AG08395 (cell line): ENCODE measurements around the gene CARS1.

Experiments used
- DNase-seq: peaks from one replicate; pipeline ENCODE4 v3.0.0; 2012; ENCODE audit warnings: mixed read lengths, low spot score

CARS1 gene

GRCh38 chr11:3057069-3057963 lies at the start of gene CARS1:
CARS1 (minus strand) TSS chr11:3057423; CDS start chr11:3057367, 56 bp downstream.
- peak; percentile 96 for DNase-seq

GRCh38 chr11:3105791-3106735 lies 48.8 kb upstream of the CARS1 start:
- no peak for DNase-seq

- no peak for DNase-seq
Measured at GRCh38 chr11:3104961-3105790, 48.0 kb upstream of the CARS1 start.

DNA sequence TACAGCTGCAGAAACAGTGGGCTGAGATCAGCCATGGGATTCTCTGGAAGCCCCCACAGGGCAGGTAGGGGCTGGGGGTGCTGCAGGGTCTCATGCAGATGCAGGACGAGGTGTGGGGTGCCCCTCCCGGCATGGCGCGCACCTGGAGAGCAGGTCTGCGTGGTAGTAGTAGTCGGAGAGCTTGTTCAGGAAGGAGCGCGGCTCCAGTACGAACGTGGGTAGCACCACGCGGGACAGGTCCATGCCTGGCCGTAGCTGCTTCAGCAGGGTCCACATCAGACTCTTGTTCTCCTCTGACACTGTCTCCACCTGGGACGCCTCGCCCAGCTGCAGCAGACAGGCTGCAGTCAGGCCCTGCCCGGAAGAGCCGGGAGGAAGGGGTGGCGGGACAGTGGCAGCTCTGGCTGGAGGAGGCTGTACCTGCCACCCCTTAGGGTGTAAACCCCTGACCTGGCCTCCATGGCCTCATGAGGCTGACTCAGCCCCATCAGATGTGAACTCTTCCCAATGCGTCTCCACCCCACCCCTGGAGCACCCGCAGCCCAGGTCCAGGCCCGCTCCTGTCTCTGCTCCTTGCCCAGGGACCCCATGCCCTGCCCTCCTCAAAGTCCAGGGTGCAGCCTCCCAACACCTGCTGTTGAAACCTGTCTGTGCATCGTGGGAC lies 47.0 kb upstream of the CARS1 start:
- no peak for DNase-seq

DNA sequence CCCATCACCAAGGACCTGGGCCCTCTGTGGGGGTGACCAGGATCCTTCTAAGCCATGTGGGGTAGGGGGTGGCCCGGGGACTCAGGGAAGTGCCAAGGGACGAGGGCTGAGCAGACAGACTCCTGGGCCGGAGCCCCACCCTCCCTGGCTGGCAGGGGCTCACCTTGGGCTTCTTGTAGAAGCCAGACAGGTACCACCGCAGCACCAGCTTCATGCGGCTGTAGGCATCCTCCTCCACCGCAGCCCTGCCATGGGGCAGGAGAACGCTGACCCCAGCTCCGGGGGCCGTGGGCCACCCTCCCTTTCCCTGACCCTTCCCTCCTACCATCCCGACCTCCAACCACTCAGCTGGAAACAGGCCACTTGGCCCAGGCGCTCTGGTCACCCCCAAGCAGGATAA lies 45.9 kb upstream of the CARS1 start:
- DNase-seq = no peak

DNA sequence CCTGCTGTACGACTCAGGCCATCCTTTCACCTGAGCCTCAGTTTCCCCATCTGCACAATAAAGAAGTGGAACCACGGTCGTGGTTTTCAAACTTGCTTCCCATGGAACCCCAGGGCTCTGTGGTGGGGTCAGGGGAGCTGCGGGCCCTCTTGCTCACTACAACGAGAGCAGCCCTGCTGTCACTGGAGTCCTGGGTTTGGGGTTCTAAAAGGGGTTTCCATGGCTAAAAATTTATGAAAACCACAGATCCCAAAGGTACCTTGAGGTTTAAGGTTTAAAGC lies 45.4 kb upstream of the CARS1 start:
- DNase-seq = no peak

GRCh38 chr11:3101921-3102640 lies 44.9 kb upstream of the CARS1 start:
- no peak for DNase-seq

- DNase-seq = no peak
Measured at GRCh38 chr11:3099178-3099577, 42.0 kb upstream of the CARS1 start.

DNA sequence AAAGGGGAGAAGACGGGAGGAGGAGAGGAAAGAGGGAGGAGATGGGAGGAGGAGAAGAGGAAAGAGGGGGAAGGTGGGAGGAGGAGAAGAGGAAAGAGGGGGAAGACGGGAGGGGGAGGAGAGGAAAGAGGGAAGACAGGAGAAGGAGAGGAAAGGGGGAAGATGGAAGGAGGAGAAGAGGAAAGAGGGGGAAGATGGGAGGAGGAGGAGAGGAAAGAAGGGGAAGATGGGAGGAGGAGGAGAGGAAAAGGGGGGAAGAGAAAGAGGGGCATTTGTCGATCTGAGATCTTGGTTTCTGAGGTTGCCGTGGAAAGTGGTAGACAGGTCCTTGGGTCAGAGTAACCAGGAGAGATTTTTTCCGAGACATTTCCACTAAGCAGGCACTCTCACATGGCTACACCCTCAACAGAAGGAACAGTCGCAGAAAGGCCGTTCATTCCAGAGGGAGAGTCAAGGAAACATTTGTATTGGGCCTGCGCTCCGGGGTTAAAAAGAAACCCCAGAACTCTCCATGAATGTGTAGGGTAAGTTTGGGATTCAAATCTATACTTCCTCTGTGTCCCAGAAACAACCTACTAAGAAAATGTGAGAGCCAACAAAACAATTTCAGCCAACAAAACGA lies 39.8 kb upstream of the CARS1 start:
- DNase-seq = no peak

DNA sequence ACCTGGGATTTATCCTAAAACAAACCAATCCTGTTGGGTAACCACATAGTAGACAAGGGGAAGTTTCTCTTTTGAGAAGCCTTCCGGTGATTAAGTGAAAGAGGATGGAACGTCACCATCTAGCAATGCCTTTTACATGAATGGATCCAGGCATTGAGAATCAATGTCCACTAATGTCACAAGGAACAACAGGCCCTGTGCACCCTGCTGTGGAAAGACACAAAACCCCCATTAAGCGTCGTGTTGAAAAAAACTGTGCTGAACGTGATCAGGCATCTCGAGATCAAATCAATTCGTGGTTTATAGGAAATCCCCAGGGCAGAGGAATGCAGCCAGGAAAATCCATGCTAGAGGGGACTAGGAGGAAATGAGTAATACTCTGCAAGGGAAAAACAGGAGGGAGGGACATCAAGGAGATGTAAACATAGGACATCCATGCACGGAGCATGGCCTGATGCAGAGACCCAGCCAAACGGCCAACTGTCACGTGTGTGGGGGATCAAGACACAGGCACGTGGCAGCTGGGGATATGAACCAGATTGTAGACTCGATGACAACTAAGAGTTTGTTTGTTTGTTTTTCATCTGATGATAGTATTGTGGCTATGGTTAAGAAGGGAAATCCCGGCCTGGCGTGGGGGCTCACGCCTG lies 38.6 kb upstream of the CARS1 start:
- peak; percentile 92 for DNase-seq

DNA sequence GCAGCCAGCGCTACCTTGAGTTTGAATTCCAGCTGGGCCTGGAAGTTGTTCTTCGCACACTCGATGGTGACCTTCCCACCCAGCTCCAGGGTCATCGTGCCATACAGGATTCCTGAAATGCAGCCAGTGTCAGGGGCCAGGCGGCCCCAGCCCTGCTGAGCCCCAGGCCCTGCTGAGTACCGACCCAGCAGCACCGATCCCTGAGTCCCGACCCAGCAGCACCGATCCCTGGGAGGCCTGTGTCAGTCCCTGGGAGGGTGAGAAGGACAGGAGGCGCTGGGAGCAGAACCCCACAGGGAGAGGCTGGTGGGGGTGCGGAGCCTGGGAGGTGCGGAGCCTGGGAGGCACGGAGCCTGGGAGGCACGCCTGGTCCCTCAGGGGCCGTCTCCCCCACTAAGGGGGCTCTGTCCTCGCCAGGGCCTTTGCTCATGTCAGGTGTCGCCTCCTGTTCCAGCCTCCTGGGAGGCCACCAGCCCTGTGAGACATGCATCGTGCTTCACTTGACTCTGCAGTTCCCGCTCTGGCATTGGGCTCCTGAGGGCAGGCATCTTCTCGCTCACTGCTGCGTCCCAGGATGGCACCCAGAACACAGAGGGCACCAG lies 37.1 kb upstream of the CARS1 start:
- DNase-seq = no peak

DNA sequence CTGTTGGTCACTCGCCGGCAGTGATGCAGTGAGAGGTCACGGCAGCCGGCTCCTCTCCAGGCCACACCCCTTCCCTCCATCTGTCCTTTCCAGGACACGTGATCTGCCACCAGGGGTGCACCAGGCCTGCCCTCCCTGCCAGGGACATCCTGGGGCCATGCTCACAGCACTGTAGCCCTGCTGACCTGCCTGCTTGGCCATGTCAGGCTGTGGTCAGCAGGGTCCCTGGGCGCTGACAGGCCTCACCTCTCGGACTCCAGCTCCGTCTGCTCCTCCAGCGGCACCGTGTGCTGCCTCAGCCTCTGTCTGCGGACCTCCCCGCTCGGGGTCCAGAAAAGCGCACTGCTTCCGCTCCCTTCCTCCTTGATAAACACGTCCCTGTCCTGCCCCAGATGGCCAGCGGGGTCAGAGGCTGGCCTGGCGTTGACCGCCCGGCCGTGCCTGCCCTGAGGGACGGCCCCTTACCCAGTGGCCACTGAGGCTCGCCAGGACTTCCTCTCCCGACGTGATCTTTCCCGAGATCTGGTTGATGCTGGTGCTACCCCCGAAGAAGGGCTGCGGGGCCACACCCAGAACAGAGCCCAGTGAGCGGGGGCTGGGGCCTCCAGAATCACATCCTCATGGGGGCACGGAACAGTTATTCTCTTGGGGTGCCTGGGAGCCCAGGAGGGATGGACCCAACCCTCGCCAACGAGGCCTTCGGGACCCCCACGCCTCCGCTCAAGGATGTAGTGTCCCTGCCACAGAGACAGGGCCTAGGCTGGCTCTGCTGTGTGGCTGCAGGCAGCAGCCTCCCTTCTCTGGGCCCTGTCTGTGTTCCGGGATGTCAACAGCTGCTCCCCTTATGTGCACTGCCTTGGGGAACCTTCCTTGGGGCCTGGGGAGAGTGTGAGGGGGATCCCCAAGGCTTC lies 36.3 kb upstream of the CARS1 start:
- DNase-seq = no peak

- no peak for DNase-seq
Measured at GRCh38 chr11:3092603-3093141, 35.4 kb upstream of the CARS1 start.

DNA sequence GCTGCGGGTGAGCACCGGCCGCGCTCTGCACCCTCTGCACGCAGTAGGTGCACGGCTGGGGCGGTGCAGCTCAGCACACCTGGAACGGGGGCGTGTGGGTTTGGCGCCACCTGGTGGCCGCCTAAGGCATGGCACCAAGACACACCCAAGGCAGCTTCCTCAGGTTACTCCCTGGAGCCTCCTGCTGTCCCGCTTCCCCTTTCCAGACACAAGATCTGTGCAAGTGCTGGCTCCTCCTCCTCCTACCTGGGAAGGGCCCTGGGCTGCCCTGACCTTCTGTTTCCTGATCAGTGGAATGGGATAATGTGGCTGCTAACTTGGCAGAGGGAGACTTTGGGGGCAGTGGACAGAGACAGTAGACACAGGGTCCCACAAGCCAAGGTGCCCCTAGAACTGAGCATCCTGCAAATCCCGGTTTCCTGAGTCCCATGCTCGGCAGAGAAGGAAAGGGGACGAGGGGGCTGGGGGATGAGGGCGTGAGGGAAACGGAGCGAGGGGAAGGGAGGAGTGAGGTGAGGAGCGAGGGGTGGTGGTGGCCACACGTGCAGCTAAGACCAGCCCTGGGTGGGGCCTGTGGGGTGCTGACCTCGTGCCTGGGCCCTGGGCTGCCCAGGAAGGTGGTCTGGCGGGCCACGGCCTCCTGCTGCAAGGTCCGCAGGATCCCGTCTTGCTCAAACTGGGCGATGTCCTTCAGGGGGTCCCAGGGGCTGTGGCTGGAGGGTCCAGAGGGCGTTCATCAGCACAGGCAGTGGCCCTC lies 34.8 kb upstream of the CARS1 start:
- peak; percentile 78 for DNase-seq

DNA sequence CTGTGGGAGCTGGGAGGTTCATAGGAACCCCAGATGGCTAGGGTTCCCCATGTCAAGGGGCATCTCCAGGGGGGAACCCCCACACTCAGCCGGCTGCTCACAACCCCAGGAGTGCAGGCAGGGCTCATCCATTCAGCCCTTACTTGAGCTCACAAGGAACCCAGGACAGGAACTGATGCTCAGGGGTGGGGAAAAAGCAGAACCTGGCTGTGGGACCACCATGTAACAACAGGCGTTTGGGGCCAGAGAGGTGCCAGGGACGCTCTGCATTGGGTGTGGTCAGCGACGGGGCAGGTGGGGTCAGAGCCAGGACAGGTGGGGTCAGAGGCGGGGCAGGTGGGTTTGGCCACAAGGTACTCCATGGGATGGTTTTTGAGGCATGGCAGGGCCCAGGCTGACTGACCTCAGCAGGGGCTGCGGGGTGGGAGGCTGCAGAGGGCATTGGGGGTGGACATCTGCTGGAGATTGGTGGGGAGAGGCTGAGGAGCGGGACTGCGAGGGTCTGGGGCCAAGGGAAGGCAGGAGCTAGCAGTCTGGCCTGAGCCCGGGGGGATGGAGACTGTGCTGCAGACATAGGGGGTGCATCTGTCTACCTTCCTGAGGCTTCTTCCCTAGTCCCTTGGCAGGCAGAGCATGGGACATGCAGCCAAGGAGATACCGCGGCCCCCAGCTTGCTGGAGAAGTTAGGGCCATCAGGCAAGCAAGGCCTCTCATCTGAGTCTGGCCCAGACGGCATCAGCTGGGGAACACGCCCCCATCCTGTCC lies 34.0 kb upstream of the CARS1 start:
- DNase-seq = no peak

GRCh38 chr11:3090096-3090901 lies 33.1 kb upstream of the CARS1 start:
- DNase-seq = no peak
